ENCODE measurements around the gene ATF7IP2. TPM values are rescaled to one million over a fixed set of nuclear protein-coding genes. Genes with fewer than 3 reads are reported as not detected.

The ATF7IP2 gene
- total RNA-seq, 2 experiments from 2014 or later: 28.4 to 34.5 TPM

GRCh38 chr16:10453159-10453510 lies 67.3 kb downstream of the ATF7IP2 start:
- TF ChIP-seq EZH2phosphoT487 (IDR thresholded peaks at IDR 0.05; ENCODE audit: borderline replicate concordance, low read depth, low read length) (no peak), CTCF (conservative IDR thresholded peaks at IDR 0.05; ENCODE audit: low read length) (no peak)
- intact Hi-C loops (cut with micrococcal nuclease; ENCODE audit: unreplicated experiment): no loop called here
- Histone ChIP-seq H2AFZ (ENCODE audit: low read length) (no peak overlapping the region), H3K4me1 (ENCODE audit: insufficient read depth, low read length, poor library complexity, severe bottlenecking) (no peaks in the 10 kb centered on the region), H3K4me3 (ENCODE audit: low read depth, low read length, poor library complexity, severe bottlenecking) (no peak overlapping the region), H3K4me2 (ENCODE audit: low read length) (no peak overlapping the region), H3K9me3 (ENCODE audit: low read length) (no peaks in the 10 kb centered on the region), H4K20me1 (ENCODE audit: insufficient read depth, low read length) (no peaks in the 10 kb centered on the region), H3K36me3 (ENCODE audit: insufficient read depth, low read length) (no peaks in the 10 kb centered on the region; the same call in 1 of the 2 replicates), H3K9me2 (ENCODE audit: insufficient read depth, low read length) (no peaks in the 10 kb centered on the region), H3K79me2 (ENCODE audit: insufficient read depth, low read depth, low read length) (no peaks in the 10 kb centered on the region), H3K27ac (ENCODE audit: low read depth, low read length, poor library complexity, severe bottlenecking) (no peak overlapping the region)
- BruUV-seq (replicated peaks): no TSS peak
- ChIA-PET POLR2A (no interaction called here), CTCF (ENCODE audit: unreplicated experiment) (no interaction called here)
- no peak for DNase-seq (ENCODE audit: low spot score)

GRCh38 chr16:10465821-10466220 lies 80.0 kb downstream of the ATF7IP2 start:
- TF ChIP-seq CTCF (conservative IDR thresholded peaks at IDR 0.05; ENCODE audit: low read length): no peak
- no peak for TF ChIP-seq EZH2phosphoT487 (IDR thresholded peaks at IDR 0.05; ENCODE audit: borderline replicate concordance, low read depth, low read length)
- Histone ChIP-seq H3K9me3 (ENCODE audit: low read length) (no peaks in the 10 kb centered on the region), H4K20me1 (ENCODE audit: insufficient read depth, low read length) (no peaks in the 10 kb centered on the region), H3K36me3 (ENCODE audit: insufficient read depth, low read length) (no peaks in the 10 kb centered on the region), H3K4me3 (ENCODE audit: low read depth, low read length, poor library complexity, severe bottlenecking) (no peak overlapping the region), H2AFZ (ENCODE audit: low read length) (no peak overlapping the region), H3K4me1 (ENCODE audit: insufficient read depth, low read length, poor library complexity, severe bottlenecking) (no peaks in the 10 kb centered on the region), H3K9me2 (ENCODE audit: insufficient read depth, low read length) (no peaks in the 10 kb centered on the region), H3K27ac (ENCODE audit: low read depth, low read length, poor library complexity, severe bottlenecking) (no peak overlapping the region), H3K4me2 (ENCODE audit: low read length) (no peak overlapping the region), H3K79me2 (ENCODE audit: insufficient read depth, low read depth, low read length) (no peaks in the 10 kb centered on the region)
- DNase-seq (ENCODE audit: low spot score): no peak
- intact Hi-C loops (cut with micrococcal nuclease; ENCODE audit: unreplicated experiment): no loop called here
- ChIA-PET POLR2A (no interaction called here), CTCF (ENCODE audit: unreplicated experiment) (no interaction called here)
- no TSS peak for BruUV-seq (replicated peaks)

- ChIA-PET CTCF (ENCODE audit: unreplicated experiment) (no interaction called here), POLR2A (no interaction called here)
- DNase-seq (ENCODE audit: low spot score): no peak
- Histone ChIP-seq H3K4me3 (ENCODE audit: low read depth, low read length, poor library complexity, severe bottlenecking) (no peak overlapping the region), H3K27ac (ENCODE audit: low read depth, low read length, poor library complexity, severe bottlenecking) (no peak overlapping the region), H3K9me3 (ENCODE audit: low read length) (no peaks in the 10 kb centered on the region), H3K36me3 (ENCODE audit: insufficient read depth, low read length) (no peaks in the 10 kb centered on the region), H3K4me2 (ENCODE audit: low read length) (no peak overlapping the region), H2AFZ (ENCODE audit: low read length) (no peak overlapping the region), H3K9me2 (ENCODE audit: insufficient read depth, low read length) (no peaks in the 10 kb centered on the region), H3K79me2 (ENCODE audit: insufficient read depth, low read depth, low read length) (no peaks in the 10 kb centered on the region), H3K4me1 (ENCODE audit: insufficient read depth, low read length, poor library complexity, severe bottlenecking) (no peaks in the 10 kb centered on the region), H4K20me1 (ENCODE audit: insufficient read depth, low read length) (no peaks in the 10 kb centered on the region)
- intact Hi-C loops (cut with micrococcal nuclease; ENCODE audit: unreplicated experiment): no loop called here
- no TSS peak for BruUV-seq (replicated peaks)
- TF ChIP-seq CTCF (conservative IDR thresholded peaks at IDR 0.05; ENCODE audit: low read length) (no peak), EZH2phosphoT487 (IDR thresholded peaks at IDR 0.05; ENCODE audit: borderline replicate concordance, low read depth, low read length) (no peak)
These were observed 80.5 kb downstream of the ATF7IP2 start for GRCh38 chr16:10466313-10466712.
